HG03175 (cell line): ENCODE data around the gene AGMO.
"Not testable (repeated sequence)": the region's sequence is repeated elsewhere in the genome, so short reads cannot be mapped to it uniquely, and the experiment has no call there.

Source experiments
- ATAC-seq: cut with Tn5 transposase; IDR thresholded peaks from one replicate; pipeline ENCODE4 v1.9.1; 2021; ENCODE audit warnings: mild to moderate bottlenecking, moderate library complexity; ENCODE audit not compliant: unreplicated experiment

AGMO gene

GRCh38 chr7:15560968-15561367 lies 847 bp downstream of the AGMO start:
- no peak for ATAC-seq

- ATAC-seq = no peak
Measured at GRCh38 chr7:15559416-15559928, 2.3 kb downstream of the AGMO start.

GRCh38 chr7:15558756-15559155 lies 3.1 kb downstream of the AGMO start:
- ATAC-seq = no peak

GRCh38 chr7:15557686-15558085 lies 4.1 kb downstream of the AGMO start:
- ATAC-seq = no peak

GRCh38 chr7:15557186-15557585 lies 4.6 kb downstream of the AGMO start:
- no peak for ATAC-seq

- ATAC-seq = no peak
Measured at GRCh38 chr7:15556339-15557105, 5.3 kb downstream of the AGMO start.

- no peak for ATAC-seq
Measured at GRCh38 chr7:15555381-15555859, 6.4 kb downstream of the AGMO start.

GRCh38 chr7:15554744-15555143 lies 7.1 kb downstream of the AGMO start:
- no peak for ATAC-seq

- ATAC-seq = no peak
Measured at GRCh38 chr7:15554081-15554480, 7.7 kb downstream of the AGMO start.

- ATAC-seq = not testable (repeated sequence)
Measured at GRCh38 chr7:15547320-15547719, 14.5 kb downstream of the AGMO start.

- ATAC-seq = no peak
Measured at GRCh38 chr7:15546272-15546792, 15.5 kb downstream of the AGMO start.

- no peak for ATAC-seq
Measured at GRCh38 chr7:15544050-15544449, 17.8 kb downstream of the AGMO start.

GRCh38 chr7:15543256-15543655 lies 18.6 kb downstream of the AGMO start:
- ATAC-seq = no peak

GRCh38 chr7:15527648-15528047 lies 34.2 kb downstream of the AGMO start:
- ATAC-seq = no peak

GRCh38 chr7:15525652-15526263 lies 36.1 kb downstream of the AGMO start:
- ATAC-seq = no peak

- no peak for ATAC-seq
Measured at GRCh38 chr7:15524077-15524476, 37.7 kb downstream of the AGMO start.

- not testable (repeated sequence) for ATAC-seq
Measured at GRCh38 chr7:15517865-15518264, 44.0 kb downstream of the AGMO start.

GRCh38 chr7:15515252-15515651 lies 46.6 kb downstream of the AGMO start:
- ATAC-seq = no peak

GRCh38 chr7:15508258-15508657 lies 53.6 kb downstream of the AGMO start:
- ATAC-seq = no peak

- ATAC-seq = no peak
Measured at GRCh38 chr7:15507708-15508107, 54.1 kb downstream of the AGMO start.

GRCh38 chr7:15507171-15507570 lies 54.6 kb downstream of the AGMO start:
- no peak for ATAC-seq

- ATAC-seq = no peak
Measured at GRCh38 chr7:15505761-15506160, 56.1 kb downstream of the AGMO start.
